GM19239 (cell line): ENCODE data around the gene ZFYVE9.

Source experiments
- DNase-seq: peaks from one replicate; pipeline ENCODE4 v3.0.0; 2011; ENCODE audit warnings: low spot score; ENCODE audit not compliant: insufficient read length
- FAIRE-seq: peaks from 2 replicates; lab custom pipeline; 2011; peaks lifted over from hg19 to GRCh38; lab: Jason Lieb, UNC

ZFYVE9 gene

GRCh38 chr1:52325786-52326185 is 183.9 kb downstream of the ZFYVE9 start:
- FAIRE-seq: no peak
- no peak for DNase-seq

DNA sequence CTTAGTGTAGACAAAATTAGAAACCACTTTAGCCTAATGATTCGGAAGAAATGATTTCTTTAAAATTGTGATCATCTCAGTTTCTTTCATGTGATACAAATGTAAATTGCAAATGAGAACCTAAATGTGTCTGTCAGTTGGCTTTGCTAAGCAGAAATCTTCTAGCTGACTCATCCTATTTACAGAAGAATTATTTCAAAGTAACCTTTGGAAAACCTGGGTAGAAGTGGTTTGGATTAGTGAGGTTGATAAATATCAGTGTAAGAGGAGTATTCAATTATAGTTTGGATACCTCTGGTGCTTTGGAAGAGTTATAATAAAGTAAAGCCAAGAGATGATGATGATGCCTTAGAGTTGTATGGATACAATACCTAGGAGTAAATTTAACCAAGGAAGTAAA is 186.7 kb downstream of the ZFYVE9 start:
- FAIRE-seq (no peak), DNase-seq (no peak)

DNA sequence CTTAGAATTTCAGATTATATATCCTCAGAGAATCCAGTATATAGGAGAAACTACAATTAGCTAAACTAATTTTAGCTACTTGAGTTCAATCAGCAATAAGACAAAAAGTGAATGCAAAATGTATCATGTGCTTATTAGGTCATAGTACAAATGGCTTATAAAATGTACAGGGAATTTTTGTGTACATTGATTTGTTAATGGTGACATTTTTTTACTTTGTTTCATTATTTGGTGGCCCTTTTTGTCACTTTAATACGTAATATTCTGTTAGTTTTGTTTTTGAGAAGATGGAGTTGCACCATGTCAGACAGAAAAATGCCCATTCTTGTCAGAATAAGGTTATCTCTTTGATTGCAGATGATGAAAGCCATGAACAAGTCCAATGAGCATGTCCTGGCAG is 190.5 kb downstream of the ZFYVE9 start:
- DNase-seq: no peak
- FAIRE-seq: no peak

- no peak for FAIRE-seq
- no peak for DNase-seq
Observed at GRCh38 chr1:52334906-52335528, 193.1 kb downstream of the ZFYVE9 start.

- DNase-seq (no peak), FAIRE-seq (no peak)
Observed at GRCh38 chr1:52337439-52337838, 195.6 kb downstream of the ZFYVE9 start.

- no peak for FAIRE-seq
- DNase-seq: no peak
Observed at GRCh38 chr1:52341655-52342260, 199.9 kb downstream of the ZFYVE9 start.

- FAIRE-seq (no peak), DNase-seq (no peak)
Observed at GRCh38 chr1:52343979-52344378, 202.1 kb downstream of the ZFYVE9 start.

DNA sequence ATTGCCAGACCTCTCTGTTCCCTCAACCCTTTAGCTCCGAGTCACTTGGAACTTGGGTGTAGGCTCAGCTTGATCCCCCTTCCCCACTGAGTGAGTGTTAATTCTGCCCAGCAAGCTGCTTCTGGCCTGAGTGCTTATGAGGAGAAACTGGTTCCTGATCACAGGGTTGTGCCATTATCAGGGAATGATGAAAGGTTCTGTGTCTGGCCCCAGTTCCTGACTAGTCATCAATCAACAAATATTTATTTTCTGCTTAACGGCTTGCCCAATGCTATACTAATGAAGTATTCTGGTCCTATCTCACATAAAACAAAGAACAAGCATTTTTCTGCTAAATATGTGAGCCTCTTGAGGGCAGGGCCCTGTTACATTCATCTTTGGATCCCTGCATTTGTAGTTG is 203.4 kb downstream of the ZFYVE9 start:
- FAIRE-seq: no peak
- no peak for DNase-seq

- FAIRE-seq: no peak
- DNase-seq: no peak
Observed at GRCh38 chr1:52346653-52347052, 204.8 kb downstream of the ZFYVE9 start.

DNA sequence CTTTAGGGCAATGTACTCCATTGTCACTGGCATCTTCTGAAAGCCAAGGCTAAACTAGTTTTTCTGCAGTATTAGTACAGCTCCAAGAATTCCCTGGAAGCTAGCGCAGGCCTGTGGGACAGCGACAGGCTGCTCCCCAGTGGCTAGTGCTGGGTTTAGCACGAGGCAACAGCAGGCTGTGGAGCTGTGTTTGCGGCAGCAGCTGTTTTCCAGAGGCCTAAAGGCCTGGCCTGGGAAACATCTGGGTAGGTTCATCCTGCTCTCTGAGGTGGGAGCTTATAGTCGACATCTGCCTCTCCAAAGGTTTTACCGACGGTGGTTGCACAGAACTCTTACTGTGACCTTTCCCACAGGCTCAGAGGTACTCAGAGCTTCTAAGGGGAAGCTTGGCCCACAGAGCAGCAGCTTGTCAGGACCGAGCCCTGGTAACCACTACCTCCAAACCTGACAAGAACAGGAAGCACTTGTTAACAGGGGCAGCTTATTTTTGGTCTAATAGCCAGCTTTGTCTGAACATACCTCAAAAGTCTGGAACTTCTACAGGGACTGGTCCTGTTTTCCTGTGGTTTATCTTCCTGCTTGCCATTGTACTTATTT is 206.9 kb downstream of the ZFYVE9 start:
- FAIRE-seq (no peak), DNase-seq (no peak)

GRCh38 chr1:52352690-52353089 is 210.8 kb downstream of the ZFYVE9 start:
- no peak for FAIRE-seq
- DNase-seq: no peak

DNA sequence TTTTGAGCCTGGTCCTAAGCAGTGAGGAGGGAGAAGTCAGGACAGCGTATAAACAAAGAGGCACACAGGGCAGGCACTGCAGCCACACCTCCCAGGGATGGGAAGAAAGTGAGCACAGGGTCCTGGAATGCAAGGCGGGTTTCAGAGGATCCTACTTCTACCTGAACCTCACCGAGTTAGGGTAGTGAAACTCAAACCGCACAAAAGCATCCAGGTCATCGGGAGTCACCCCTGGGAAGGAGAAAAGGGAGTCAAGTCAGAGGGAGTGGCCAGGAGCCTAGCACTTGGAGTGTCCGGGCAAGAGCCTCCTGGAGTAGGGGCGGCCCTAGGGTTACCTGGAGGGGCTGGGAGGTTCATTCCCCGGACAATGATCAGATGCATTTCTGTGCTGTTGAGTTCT is 213.5 kb downstream of the ZFYVE9 start:
- FAIRE-seq: no peak
- DNase-seq: no peak

GRCh38 chr1:52355847-52356505 is 214.1 kb downstream of the ZFYVE9 start:
- DNase-seq: no peak
- FAIRE-seq: no peak

GRCh38 chr1:52356818-52357355 is 215.0 kb downstream of the ZFYVE9 start:
- FAIRE-seq: no peak

GRCh38 chr1:52357397-52357796 is 215.5 kb downstream of the ZFYVE9 start:
- FAIRE-seq: no peak
- no peak for DNase-seq

More at GRCh38 chr1:52356818-52357355, 215.0 kb downstream of the ZFYVE9 start:
- DNase-seq: no peak

- DNase-seq (no peak), FAIRE-seq (no peak)
Observed at GRCh38 chr1:52358851-52359497, 217.1 kb downstream of the ZFYVE9 start.

- no peak for DNase-seq
- FAIRE-seq: no peak
Observed at GRCh38 chr1:52359676-52360594, 218.0 kb downstream of the ZFYVE9 start.

DNA sequence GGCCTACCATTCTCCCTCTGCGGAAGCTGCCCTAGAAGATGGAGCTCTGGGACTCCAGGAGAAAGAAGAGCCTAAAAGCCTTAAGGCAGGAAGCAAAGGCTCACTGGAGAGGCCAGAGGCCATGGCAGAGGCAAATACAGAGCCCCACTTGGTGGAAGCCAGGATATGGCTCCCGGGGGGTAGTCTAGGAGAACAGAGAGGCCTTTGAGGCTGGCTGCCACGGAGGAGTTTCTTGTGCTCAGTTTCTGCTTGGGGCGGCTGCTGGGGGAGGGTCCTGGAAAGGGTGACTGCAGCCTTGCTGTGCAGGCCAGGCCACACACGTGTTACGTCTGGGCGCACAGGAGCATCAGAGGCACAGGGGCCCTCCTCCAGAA is 218.7 kb downstream of the ZFYVE9 start:
- DNase-seq (no peak), FAIRE-seq (no peak)

GRCh38 chr1:52364235-52364839 is 222.4 kb downstream of the ZFYVE9 start:
- DNase-seq: no peak
- FAIRE-seq: peak; percentile 45
